Loucy (cell line): ENCODE results near the gene C3orf20.

Experiments used
- H2AFZ ChIP-seq: fragments of 200-600 bp; sonication (generic); 2 replicates; pipeline ENCODE4 v1.6.0; 2016; ENCODE audit warnings: antibody characterized with exemption, mild to moderate bottlenecking, low read length, moderate library complexity
- H3F3A ChIP-seq: fragments of 200-600 bp; 2 replicates; pipeline ENCODE4 v1.6.0; 2016; ENCODE audit warnings: antibody characterized with exemption, low read depth, mild to moderate bottlenecking
- H3K27me3 ChIP-seq: fragments of 200-600 bp; sonication (generic); 2 replicates; pipeline ENCODE4 v1.6.1; 2014; ENCODE audit warnings: low read length, mild to moderate bottlenecking; ENCODE audit not compliant: insufficient read depth, poor library complexity, severe bottlenecking
- H3K36me3 ChIP-seq: fragments of 200-600 bp; sonication (generic); 2 replicates; pipeline ENCODE4 v1.6.1; 2016; ENCODE audit warnings: low read length; ENCODE audit not compliant: insufficient read depth
- H3K4me1 ChIP-seq: fragments of 200-600 bp; sonication (generic); 2 replicates; pipeline ENCODE4 v1.5.1; 2014; ENCODE audit warnings: low read length, mild to moderate bottlenecking; ENCODE audit not compliant: insufficient read depth, poor library complexity, severe bottlenecking
- H3K4me2 ChIP-seq: fragments of 200-600 bp; sonication (generic); 2 replicates; pipeline ENCODE4 v1.6.0; 2014; ENCODE audit warnings: antibody characterized with exemption, low read length, low read depth, mild to moderate bottlenecking; ENCODE audit not compliant: poor library complexity, severe bottlenecking
- H3K4me3 ChIP-seq: fragments of 200-600 bp; sonication (generic); 2 replicates; pipeline ENCODE4 v1.5.1; 2014; ENCODE audit warnings: low read length, mild to moderate bottlenecking, mixed read lengths; ENCODE audit not compliant: poor library complexity, severe bottlenecking
- H3K79me2 ChIP-seq: fragments of 200-600 bp; sonication (generic); 2 replicates; pipeline ENCODE4 v1.6.1; 2014; ENCODE audit warnings: low read length; ENCODE audit not compliant: insufficient read depth
- H3K9ac ChIP-seq: fragments of 200-600 bp; sonication (generic); 2 replicates; pipeline ENCODE4 v1.6.0; 2014; ENCODE audit warnings: mild to moderate bottlenecking, low read depth, low read length, moderate library complexity; ENCODE audit not compliant: poor library complexity, severe bottlenecking
- H3K9me2 ChIP-seq: fragments of 200-600 bp; sonication (generic); replicated peaks from 2 replicates; pipeline ENCODE4 v1.6.1; 2016; ENCODE audit warnings: low read depth, low read length, mixed read lengths
- H3K9me3 ChIP-seq: fragments of 200-600 bp; sonication (generic); 2 replicates; pipeline ENCODE4 v1.6.1; 2014; ENCODE audit warnings: mild to moderate bottlenecking, antibody characterized with exemption, low read length, low read depth; ENCODE audit not compliant: insufficient read depth
- H4K20me1 ChIP-seq: fragments of 200-600 bp; sonication (generic); 2 replicates; pipeline ENCODE4 v1.6.0; 2014; ENCODE audit warnings: antibody characterized with exemption, low read length, mild to moderate bottlenecking; ENCODE audit not compliant: insufficient read depth, poor library complexity, severe bottlenecking
- EZH2phosphoT487 ChIP-seq: fragments of 200-600 bp; IDR thresholded peaks from 2 replicates; pipeline ENCODE4 v1.6.1; 2018; ENCODE audit warnings: antibody characterized with exemption, mild to moderate bottlenecking, moderate library complexity, borderline replicate concordance
- TF ChIP-seq, protein P1 (sequence below): fragments of 200-600 bp; sonication (generic); conservative IDR thresholded peaks from 2 replicates; pipeline ENCODE4 v1.5.1; 2014; ENCODE audit warnings: mild to moderate bottlenecking, antibody characterized with exemption, low read length

C3orf20 gene

GRCh38 chr3:14691719-14692118, 16.8 kb downstream of the C3orf20 start:
- Histone ChIP-seq H4K20me1 (no peaks in the 10 kb centered on the region), H3K9ac (no peak overlapping the region), H3K27me3 (no peaks in the 10 kb centered on the region), H3K36me3 (no peaks in the 10 kb centered on the region), H3K9me2 (no peaks in the 10 kb centered on the region), H3K79me2 (no peaks in the 10 kb centered on the region), H3K4me2 (no peak overlapping the region), H3K9me3 (no peaks in the 10 kb centered on the region), H3K4me3 (no peak overlapping the region), H2AFZ (no peak overlapping the region), H3K4me1 (no peaks in the 10 kb centered on the region), H3F3A (no peaks in the 10 kb centered on the region)
- TF ChIP-seq, protein P1, sequence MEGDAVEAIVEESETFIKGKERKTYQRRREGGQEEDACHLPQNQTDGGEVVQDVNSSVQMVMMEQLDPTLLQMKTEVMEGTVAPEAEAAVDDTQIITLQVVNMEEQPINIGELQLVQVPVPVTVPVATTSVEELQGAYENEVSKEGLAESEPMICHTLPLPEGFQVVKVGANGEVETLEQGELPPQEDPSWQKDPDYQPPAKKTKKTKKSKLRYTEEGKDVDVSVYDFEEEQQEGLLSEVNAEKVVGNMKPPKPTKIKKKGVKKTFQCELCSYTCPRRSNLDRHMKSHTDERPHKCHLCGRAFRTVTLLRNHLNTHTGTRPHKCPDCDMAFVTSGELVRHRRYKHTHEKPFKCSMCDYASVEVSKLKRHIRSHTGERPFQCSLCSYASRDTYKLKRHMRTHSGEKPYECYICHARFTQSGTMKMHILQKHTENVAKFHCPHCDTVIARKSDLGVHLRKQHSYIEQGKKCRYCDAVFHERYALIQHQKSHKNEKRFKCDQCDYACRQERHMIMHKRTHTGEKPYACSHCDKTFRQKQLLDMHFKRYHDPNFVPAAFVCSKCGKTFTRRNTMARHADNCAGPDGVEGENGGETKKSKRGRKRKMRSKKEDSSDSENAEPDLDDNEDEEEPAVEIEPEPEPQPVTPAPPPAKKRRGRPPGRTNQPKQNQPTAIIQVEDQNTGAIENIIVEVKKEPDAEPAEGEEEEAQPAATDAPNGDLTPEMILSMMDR = no peak
- TF ChIP-seq EZH2phosphoT487 = no peak

- no peaks in the 10 kb centered on the region for H3K9me2 ChIP-seq
- H3K27me3 ChIP-seq = no peaks in the 10 kb centered on the region
- TF ChIP-seq, protein P1 = no peak
- no peak for TF ChIP-seq EZH2phosphoT487
- H3K9ac ChIP-seq = no peak overlapping the region
- no peaks in the 10 kb centered on the region for H3K4me1 ChIP-seq
- H3K36me3 ChIP-seq = no peaks in the 10 kb centered on the region
- no peak overlapping the region for H3K4me3 ChIP-seq
- no peaks in the 10 kb centered on the region for H3F3A ChIP-seq
- no peaks in the 10 kb centered on the region for H3K79me2 ChIP-seq
- H3K9me3 ChIP-seq = no peaks in the 10 kb centered on the region
- H2AFZ ChIP-seq = no peak overlapping the region
- H4K20me1 ChIP-seq = no peaks in the 10 kb centered on the region
- H3K4me2 ChIP-seq = no peak overlapping the region
Measured at GRCh38 chr3:14698601-14699244, 23.8 kb downstream of the C3orf20 start.

- no peaks in the 10 kb centered on the region for H3K9me3 ChIP-seq
- no peaks in the 10 kb centered on the region for H3K27me3 ChIP-seq
- H3F3A ChIP-seq = no peaks in the 10 kb centered on the region
- no peak overlapping the region for H2AFZ ChIP-seq
- H3K9me2 ChIP-seq = no peaks in the 10 kb centered on the region
- H3K9ac ChIP-seq = no peak overlapping the region
- H4K20me1 ChIP-seq = no peaks in the 10 kb centered on the region
- no peak for TF ChIP-seq EZH2phosphoT487
- TF ChIP-seq, protein P1 = no peak
- no peaks in the 10 kb centered on the region for H3K36me3 ChIP-seq
- H3K4me3 ChIP-seq = no peak overlapping the region
- no peak overlapping the region for H3K4me2 ChIP-seq
- no peaks in the 10 kb centered on the region for H3K79me2 ChIP-seq
- H3K4me1 ChIP-seq = no peaks in the 10 kb centered on the region
Measured at GRCh38 chr3:14699643-14700042, 24.7 kb downstream of the C3orf20 start.
